ENCODE data around the gene SARM1. TPM values are rescaled to one million over a fixed set of nuclear protein-coding genes. Genes with fewer than 3 reads are reported as not detected.

SARM1 gene
- total RNA-seq, 1 donor = 5.8 TPM

- H3K27ac ChIP-seq (ENCODE audit: low read depth, low read length) = no peak overlapping the region
- DNase-seq (ENCODE audit: insufficient read length, low spot score, missing footprints) = peak; percentile 39
- H3K79me2 ChIP-seq (ENCODE audit: insufficient read depth, low read length) = peaks cover 23% of the 10 kb centered on the region
- no peak overlapping the region for H3K4me3 ChIP-seq (ENCODE audit: insufficient read depth, low read length)
- peaks cover 28% of the 10 kb centered on the region for H3K4me1 ChIP-seq (ENCODE audit: insufficient read depth, low read length)
- no peak overlapping the region for H2AFZ ChIP-seq (ENCODE audit: low read length)
- H3K27me3 ChIP-seq (ENCODE audit: insufficient read depth, low read length) = no peaks in the 10 kb centered on the region
- H3K36me3 ChIP-seq (ENCODE audit: insufficient read depth, low read length) = peaks cover 77% of the 10 kb centered on the region
- peaks cover 11% of the 10 kb centered on the region for H4K20me1 ChIP-seq (ENCODE audit: insufficient read depth, low read length)
- H3K9me3 ChIP-seq (ENCODE audit: low read depth, low read length) = no peaks in the 10 kb centered on the region
- no peak overlapping the region for H3K4me2 ChIP-seq (ENCODE audit: insufficient read depth, low read length)
- TF ChIP-seq, protein P1, sequence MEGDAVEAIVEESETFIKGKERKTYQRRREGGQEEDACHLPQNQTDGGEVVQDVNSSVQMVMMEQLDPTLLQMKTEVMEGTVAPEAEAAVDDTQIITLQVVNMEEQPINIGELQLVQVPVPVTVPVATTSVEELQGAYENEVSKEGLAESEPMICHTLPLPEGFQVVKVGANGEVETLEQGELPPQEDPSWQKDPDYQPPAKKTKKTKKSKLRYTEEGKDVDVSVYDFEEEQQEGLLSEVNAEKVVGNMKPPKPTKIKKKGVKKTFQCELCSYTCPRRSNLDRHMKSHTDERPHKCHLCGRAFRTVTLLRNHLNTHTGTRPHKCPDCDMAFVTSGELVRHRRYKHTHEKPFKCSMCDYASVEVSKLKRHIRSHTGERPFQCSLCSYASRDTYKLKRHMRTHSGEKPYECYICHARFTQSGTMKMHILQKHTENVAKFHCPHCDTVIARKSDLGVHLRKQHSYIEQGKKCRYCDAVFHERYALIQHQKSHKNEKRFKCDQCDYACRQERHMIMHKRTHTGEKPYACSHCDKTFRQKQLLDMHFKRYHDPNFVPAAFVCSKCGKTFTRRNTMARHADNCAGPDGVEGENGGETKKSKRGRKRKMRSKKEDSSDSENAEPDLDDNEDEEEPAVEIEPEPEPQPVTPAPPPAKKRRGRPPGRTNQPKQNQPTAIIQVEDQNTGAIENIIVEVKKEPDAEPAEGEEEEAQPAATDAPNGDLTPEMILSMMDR (IDR thresholded peaks at IDR 0.05; ENCODE audit: extremely low read depth, low read depth, low read length) = no peak
Measured at GRCh38 chr17:28344435-28344901, 27.0 kb upstream of the SARM1 start.

DNA sequence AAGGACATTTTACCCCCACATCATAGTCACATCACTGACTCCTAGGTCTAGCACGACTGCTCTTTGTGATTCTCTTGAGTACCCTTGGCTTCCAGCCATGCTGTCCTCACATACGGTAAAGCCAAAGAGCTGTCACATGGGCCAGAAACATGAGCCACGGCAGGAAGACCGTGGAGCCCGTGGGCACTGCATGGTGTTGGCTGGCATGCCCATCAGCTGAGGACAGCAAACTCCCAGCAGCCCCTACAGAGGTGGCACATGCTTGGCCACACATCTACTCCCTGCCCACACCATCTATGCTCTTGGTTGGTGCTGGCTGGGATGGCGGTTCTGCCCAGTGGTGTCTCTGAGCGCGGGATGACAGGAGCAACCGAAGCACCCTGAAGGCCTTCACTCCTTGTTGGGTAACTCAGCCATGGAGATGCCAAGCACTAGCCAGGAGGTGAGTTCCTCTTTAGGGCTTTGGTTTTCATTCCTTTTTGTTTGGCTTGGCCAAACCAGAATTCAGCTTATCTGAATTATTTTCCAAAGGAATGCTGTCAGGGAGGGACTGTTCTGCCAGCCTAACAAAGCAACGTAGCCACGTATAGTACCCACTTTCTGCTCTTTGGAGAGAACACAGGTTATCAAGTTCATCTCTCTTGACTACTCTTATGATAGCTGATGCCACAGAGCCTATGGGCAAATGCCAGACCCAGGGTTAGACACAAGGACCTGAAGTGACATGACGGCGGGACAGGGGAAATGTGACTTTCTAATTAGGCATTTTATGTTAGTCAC is 25.9 kb upstream of the SARM1 start:
- no peaks in the 10 kb centered on the region for H3K27me3 ChIP-seq (ENCODE audit: insufficient read depth, low read length)
- H4K20me1 ChIP-seq (ENCODE audit: insufficient read depth, low read length) = peaks cover 4% of the 10 kb centered on the region
- H3K4me3 ChIP-seq (ENCODE audit: insufficient read depth, low read length) = no peak overlapping the region
- H3K4me2 ChIP-seq (ENCODE audit: insufficient read depth, low read length) = no peak overlapping the region
- H3K9me3 ChIP-seq (ENCODE audit: low read depth, low read length) = no peaks in the 10 kb centered on the region
- peak; percentile 74 for DNase-seq (ENCODE audit: insufficient read length, low spot score, missing footprints)
- peak overlapping the region; percentile 82 for H3K27ac ChIP-seq (ENCODE audit: low read depth, low read length)
- no peak overlapping the region for H2AFZ ChIP-seq (ENCODE audit: low read length)
- peaks cover 78% of the 10 kb centered on the region for H3K36me3 ChIP-seq (ENCODE audit: insufficient read depth, low read length)
- H3K4me1 ChIP-seq (ENCODE audit: insufficient read depth, low read length) = peaks cover 28% of the 10 kb centered on the region
- H3K79me2 ChIP-seq (ENCODE audit: insufficient read depth, low read length) = peaks cover 13% of the 10 kb centered on the region
- TF ChIP-seq, protein P1 (IDR thresholded peaks at IDR 0.05; ENCODE audit: extremely low read depth, low read depth, low read length) = no peak

- Histone ChIP-seq H3K27ac (ENCODE audit: low read depth, low read length) (peak overlapping the region; percentile 82), H3K36me3 (ENCODE audit: insufficient read depth, low read length) (peaks cover 82% of the 10 kb centered on the region), H3K4me2 (ENCODE audit: insufficient read depth, low read length) (peak overlapping the region; percentile 5), H3K4me1 (ENCODE audit: insufficient read depth, low read length) (peaks cover 28% of the 10 kb centered on the region), H3K79me2 (ENCODE audit: insufficient read depth, low read length) (peaks cover 14% of the 10 kb centered on the region), H3K27me3 (ENCODE audit: insufficient read depth, low read length) (no peaks in the 10 kb centered on the region), H2AFZ (ENCODE audit: low read length) (no peak overlapping the region), H3K4me3 (ENCODE audit: insufficient read depth, low read length) (no peak overlapping the region), H4K20me1 (ENCODE audit: insufficient read depth, low read length) (peaks cover 4% of the 10 kb centered on the region), H3K9me3 (ENCODE audit: low read depth, low read length) (no peaks in the 10 kb centered on the region)
- TF ChIP-seq, protein P1 (IDR thresholded peaks at IDR 0.05; ENCODE audit: extremely low read depth, low read depth, low read length) = no peak
- no peak for DNase-seq (ENCODE audit: insufficient read length, low spot score, missing footprints)
Measured at GRCh38 chr17:28346199-28346580, 25.3 kb upstream of the SARM1 start.

DNA sequence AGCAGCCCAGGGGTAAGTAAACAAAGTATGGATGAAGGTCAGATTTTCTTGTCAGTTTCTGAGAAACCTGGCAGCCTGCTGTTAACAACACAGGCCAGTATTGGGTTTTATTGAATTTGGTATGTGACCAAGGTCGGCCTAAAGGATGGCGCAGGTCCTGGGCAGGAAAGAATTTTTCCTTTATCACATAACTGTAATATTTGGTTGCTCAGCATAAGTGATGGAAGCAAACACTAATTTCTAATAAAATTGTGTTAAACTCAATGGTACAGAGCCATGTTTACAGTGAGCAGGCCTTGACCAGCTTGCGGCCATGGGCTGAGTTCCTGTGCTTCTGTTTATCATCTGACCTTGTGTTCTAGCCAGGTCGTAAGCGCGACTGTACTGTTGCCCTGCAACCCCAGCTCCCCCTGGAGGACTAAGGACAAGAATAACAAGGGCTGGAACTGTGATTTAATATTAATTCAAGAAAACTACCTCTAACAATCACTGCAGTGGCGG is 24.7 kb upstream of the SARM1 start:
- peaks cover 12% of the 10 kb centered on the region for H3K79me2 ChIP-seq (ENCODE audit: insufficient read depth, low read length)
- peaks cover 4% of the 10 kb centered on the region for H4K20me1 ChIP-seq (ENCODE audit: insufficient read depth, low read length)
- peak overlapping the region; percentile 18 for H3K4me3 ChIP-seq (ENCODE audit: insufficient read depth, low read length)
- DNase-seq (ENCODE audit: insufficient read length, low spot score, missing footprints) = no peak
- H2AFZ ChIP-seq (ENCODE audit: low read length) = no peak overlapping the region
- TF ChIP-seq, protein P1 (IDR thresholded peaks at IDR 0.05; ENCODE audit: extremely low read depth, low read depth, low read length) = peak; percentile 41
- peak overlapping the region; percentile 82 for H3K27ac ChIP-seq (ENCODE audit: low read depth, low read length)
- peaks cover 84% of the 10 kb centered on the region for H3K36me3 ChIP-seq (ENCODE audit: insufficient read depth, low read length)
- H3K9me3 ChIP-seq (ENCODE audit: low read depth, low read length) = no peaks in the 10 kb centered on the region
- no peaks in the 10 kb centered on the region for H3K27me3 ChIP-seq (ENCODE audit: insufficient read depth, low read length)
- peaks cover 28% of the 10 kb centered on the region for H3K4me1 ChIP-seq (ENCODE audit: insufficient read depth, low read length)
- peak overlapping the region; percentile 44 for H3K4me2 ChIP-seq (ENCODE audit: insufficient read depth, low read length)
